Measurements from ENCODE around the gene ARHGAP5.

Gene ARHGAP5

DNA sequence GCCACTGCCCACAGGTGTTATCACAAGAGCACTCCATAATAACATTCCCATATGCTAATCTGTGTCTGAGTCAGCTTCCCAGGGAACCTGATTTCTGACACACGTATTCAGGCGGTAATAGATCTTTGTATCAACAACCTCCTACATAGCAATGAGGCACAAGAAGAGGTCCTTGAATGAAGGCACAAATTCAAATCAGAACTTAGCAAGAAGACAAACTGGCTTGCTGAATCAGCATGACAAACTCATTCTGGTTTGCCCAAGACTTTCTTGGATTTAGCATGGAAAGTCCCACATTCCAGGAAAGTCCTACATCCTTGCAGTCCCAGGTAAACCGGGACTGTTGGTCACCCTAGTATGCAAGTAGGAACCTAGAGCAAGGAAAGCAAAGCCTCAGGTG lies 90.8 kb downstream of the ARHGAP5 start:
- H3K27ac Mint-ChIP-seq = no peak overlapping the region
- H3K9me3 Mint-ChIP-seq = peaks cover 5% of the 10 kb centered on the region
- no peak overlapping the region for H3K4me3 Mint-ChIP-seq
- no peaks in the 10 kb centered on the region for H3K4me1 Mint-ChIP-seq
- no peaks in the 10 kb centered on the region for H3K36me3 Mint-ChIP-seq
- no peaks in the 10 kb centered on the region for H3K27me3 Mint-ChIP-seq

DNA sequence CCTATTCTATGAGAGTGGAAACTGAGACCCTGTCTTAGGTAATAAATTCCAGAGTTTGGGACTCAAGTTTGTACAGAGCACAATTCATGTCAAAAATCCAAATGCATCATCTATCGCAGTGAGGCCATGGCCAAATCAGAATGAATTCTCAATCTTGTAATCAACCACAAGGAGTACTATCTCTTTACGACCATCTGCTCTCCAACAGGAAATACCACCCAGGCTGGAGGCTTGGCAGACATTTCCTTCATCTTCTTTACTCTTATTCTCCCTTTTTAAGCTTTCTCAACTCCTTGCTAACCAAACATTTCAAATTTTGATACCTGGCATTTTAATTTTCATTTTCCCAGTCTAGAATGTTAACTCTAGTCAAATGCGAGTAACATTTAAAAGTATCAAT lies 92.1 kb downstream of the ARHGAP5 start:
- no peak overlapping the region for H3K4me3 Mint-ChIP-seq
- no peak overlapping the region for H3K27ac Mint-ChIP-seq
- no peaks in the 10 kb centered on the region for H3K27me3 Mint-ChIP-seq
- no peaks in the 10 kb centered on the region for H3K36me3 Mint-ChIP-seq
- H3K9me3 Mint-ChIP-seq = no peaks in the 10 kb centered on the region
- H3K4me1 Mint-ChIP-seq = no peaks in the 10 kb centered on the region

DNA sequence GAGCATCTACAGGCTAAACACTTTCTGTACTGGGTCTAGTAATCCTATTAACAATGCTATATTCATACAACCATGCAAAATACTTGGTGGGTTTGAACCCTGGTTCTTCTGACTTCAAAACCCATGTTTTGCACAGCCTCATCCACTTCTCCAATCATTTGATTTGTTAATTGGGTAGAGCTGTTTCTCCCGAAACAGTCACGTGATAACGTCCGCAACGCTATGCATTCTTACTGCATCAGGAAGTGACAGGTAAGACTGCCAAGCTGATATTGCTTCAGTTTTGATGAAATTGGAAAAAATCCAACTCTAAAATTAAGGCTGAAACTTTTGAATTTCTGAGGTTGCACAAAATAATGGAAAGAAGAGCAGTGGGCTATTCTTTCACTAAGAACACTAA lies 94.4 kb downstream of the ARHGAP5 start:
- Mint-ChIP-seq H3K27me3 (no peaks in the 10 kb centered on the region), H3K27ac (no peak overlapping the region), H3K9me3 (no peaks in the 10 kb centered on the region), H3K4me1 (no peaks in the 10 kb centered on the region), H3K36me3 (no peaks in the 10 kb centered on the region), H3K4me3 (no peak overlapping the region)

DNA sequence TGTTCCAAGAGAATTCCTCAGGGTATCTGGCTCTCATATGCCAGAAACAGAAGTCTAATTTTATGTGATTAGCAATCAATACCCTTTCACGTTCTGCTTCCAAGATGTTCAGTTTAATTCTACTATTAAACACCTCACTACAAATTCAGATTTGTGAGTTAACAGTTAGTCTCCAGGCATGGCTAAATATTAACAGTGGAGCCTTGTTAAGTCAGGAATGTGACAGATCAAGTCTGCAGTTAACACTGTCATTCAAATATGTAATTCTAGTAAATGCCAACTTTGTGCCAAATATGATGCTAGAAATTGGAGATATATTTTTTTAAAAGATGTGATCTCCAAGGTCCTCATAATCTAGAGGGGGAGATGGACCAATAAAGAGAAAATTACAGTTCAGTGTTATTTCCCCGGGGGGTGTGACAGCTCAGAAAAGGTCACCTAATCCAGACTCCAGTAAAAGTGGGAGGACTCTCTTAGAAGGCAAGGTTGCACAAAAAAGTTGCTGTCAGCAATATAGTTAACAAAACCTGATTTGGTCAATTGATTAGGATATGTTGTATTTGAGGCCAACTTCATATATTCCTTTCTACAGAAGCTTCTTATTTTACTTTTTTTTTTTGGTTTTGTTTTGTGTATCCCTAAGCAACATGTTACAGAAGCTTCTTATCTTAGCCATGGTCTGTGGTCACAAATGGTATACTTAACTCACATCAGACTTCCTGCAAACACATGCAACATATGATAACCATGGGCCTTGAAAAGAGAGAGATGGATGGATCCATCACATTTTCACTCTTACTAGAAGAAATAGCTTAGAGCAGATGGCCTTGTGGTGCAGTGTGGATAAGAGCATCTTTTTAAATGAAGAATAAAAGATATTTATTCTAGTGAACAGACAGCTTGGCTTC lies 106.3 kb downstream of the ARHGAP5 start:
- H3K27me3 Mint-ChIP-seq = peaks cover 3% of the 10 kb centered on the region
- H3K4me1 Mint-ChIP-seq = peaks cover 6% of the 10 kb centered on the region
- H3K27ac Mint-ChIP-seq = no peak overlapping the region

DNA sequence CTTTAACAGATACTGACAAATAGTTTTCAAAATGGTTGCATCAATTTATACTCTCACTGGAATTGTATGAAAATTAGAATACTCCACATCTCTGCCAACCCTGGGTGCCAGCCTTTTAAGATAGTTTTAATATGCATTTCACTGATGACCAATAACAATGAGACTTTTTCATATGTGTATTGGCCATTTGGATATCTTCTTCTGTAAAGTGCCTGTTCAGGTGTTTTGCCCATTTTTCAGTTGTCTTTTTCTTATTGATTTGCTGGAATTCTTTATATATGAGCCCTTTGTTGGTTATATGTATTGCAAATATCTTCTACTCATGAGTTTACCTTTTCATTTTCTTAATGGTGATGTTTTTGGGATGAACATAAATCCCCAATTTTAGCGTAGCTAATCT lies 108.0 kb downstream of the ARHGAP5 start:
- Mint-ChIP-seq H3K4me1 (peaks cover 6% of the 10 kb centered on the region), H3K36me3 (peaks cover 4% of the 10 kb centered on the region), H3K4me3 (no peak overlapping the region), H3K27ac (no peak overlapping the region), H3K27me3 (peaks cover 3% of the 10 kb centered on the region), H3K9me3 (peaks cover 13% of the 10 kb centered on the region)

More for the DNA sequence above, 106.3 kb downstream of the ARHGAP5 start:
- H3K9me3 Mint-ChIP-seq = peaks cover 14% of the 10 kb centered on the region
- H3K36me3 Mint-ChIP-seq = peaks cover 4% of the 10 kb centered on the region
- no peak overlapping the region for H3K4me3 Mint-ChIP-seq

DNA sequence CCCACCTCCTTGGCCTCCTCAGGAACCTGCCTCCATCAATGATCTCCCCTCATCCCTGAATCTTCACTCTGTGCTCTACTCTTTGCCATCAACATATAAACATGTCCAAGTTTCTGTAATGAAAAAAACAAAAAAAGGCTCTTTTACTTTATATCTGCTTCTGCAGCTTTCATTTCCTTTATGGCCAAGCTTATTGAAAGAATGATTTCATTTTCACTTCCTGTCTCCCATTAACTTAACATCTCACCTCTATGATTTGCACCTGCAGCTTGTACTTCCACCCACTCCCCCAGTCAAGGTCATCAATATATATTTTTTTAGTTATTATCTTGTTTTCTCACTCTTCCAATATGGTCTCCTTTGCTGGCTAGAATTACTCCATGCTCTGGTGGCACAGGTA lies 109.1 kb downstream of the ARHGAP5 start:
- Mint-ChIP-seq H3K4me1 (peaks cover 6% of the 10 kb centered on the region), H3K36me3 (peaks cover 4% of the 10 kb centered on the region)

DNA sequence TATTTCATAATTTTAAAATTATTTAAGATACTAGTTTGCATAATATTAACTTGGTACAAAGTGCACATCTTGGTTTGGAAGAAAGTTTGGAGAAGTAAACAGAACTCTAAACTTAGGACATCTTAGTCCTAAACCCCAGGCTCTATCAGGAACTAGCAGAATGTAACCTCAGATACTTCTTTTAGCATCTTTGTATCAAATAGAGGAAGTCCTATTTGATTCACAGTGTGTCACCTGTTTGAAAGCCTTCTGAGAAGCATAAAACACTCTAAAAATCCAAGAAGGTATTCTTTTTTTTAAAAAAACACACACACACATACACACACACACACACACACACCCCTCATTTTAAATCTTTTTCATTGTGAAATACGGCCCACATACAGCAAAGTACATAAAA lies 112.7 kb downstream of the ARHGAP5 start:
- peaks cover 2% of the 10 kb centered on the region for H3K27me3 Mint-ChIP-seq
- no peaks in the 10 kb centered on the region for H3K9me3 Mint-ChIP-seq

More for the DNA sequence above, 109.1 kb downstream of the ARHGAP5 start:
- H3K9me3 Mint-ChIP-seq = peaks cover 6% of the 10 kb centered on the region
- no peak overlapping the region for H3K27ac Mint-ChIP-seq
- H3K27me3 Mint-ChIP-seq = peaks cover 3% of the 10 kb centered on the region
- no peak overlapping the region for H3K4me3 Mint-ChIP-seq

DNA sequence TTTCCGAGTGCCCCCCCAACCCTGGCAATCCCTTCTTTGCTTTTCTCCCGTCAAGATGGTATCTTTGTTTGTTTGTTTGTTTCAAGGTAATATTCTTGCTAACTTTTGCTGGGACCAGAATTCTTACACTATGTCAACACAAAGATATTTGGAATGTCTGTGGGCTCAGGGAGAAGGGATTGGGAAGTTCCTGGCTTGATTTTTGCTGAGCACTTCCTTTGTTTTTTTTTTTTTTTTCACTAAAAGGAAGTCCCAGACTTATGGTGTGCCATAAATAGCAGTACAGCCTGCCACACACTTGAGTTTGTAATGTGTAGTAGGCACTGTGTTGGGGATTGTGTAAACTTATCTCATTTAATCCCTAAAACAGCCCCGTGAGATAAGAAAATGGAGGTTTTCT lies 113.6 kb downstream of the ARHGAP5 start:
- Mint-ChIP-seq H3K4me3 (no peak overlapping the region), H3K36me3 (peaks cover 2% of the 10 kb centered on the region), H3K4me1 (peaks cover 6% of the 10 kb centered on the region), H3K27ac (no peak overlapping the region), H3K27me3 (peaks cover 2% of the 10 kb centered on the region), H3K9me3 (no peaks in the 10 kb centered on the region)

More for the DNA sequence above, 112.7 kb downstream of the ARHGAP5 start:
- Mint-ChIP-seq H3K4me3 (no peak overlapping the region), H3K27ac (no peak overlapping the region), H3K4me1 (peaks cover 6% of the 10 kb centered on the region), H3K36me3 (peaks cover 2% of the 10 kb centered on the region)

DNA sequence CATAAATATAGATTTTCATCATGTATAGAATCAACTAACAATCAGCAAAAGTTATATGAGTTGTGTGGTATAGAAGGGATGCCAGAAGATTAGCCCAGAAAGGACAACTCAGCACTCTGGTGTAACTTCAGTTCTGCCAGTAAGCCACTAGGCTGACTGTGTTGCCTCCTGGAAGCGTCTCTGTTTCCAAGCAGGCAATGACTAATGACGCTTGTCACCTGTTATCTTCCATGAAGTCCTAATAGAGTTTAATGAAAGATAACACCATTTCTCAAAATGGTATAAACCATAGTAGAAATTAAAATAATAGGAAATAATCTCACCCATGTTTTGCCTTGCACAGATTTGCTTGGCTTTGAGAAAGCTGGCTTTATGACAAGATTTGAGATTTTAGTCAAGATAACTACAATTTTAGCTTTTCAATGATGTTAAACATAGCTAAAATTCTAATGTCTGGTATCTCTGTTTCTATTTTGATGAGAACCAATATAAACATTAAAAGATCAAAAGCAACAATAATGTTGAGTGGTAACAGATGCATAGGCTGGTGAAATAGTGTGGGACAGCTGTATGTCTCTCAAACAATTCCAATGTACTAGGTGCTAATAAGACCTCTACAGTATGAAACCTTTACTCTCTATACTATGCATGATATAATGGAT lies 115.7 kb downstream of the ARHGAP5 start:
- Mint-ChIP-seq H3K27me3 (peaks cover 2% of the 10 kb centered on the region), H3K36me3 (no peaks in the 10 kb centered on the region)

DNA sequence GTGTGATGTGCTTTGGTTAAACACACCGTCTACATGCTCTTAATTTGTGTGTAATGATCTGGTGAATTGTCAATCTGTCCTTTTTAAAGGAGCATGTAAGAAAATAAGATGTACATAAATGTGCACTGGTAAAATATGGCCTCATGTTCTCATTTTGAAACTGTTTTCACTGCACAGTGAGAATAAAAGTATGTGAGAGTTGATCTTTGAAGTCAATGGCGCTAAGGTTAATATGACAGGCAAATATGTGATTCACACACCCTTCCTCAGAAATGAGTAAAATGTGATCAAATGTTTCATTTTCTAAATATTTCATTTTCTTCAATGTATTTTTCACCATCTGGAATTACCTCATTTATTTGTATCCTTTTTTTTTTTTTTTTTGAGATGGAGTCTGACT lies 116.4 kb downstream of the ARHGAP5 start:
- Mint-ChIP-seq H3K4me1 (no peaks in the 10 kb centered on the region), H3K36me3 (no peaks in the 10 kb centered on the region), H3K27ac (no peak overlapping the region), H3K27me3 (peaks cover 2% of the 10 kb centered on the region), H3K9me3 (no peaks in the 10 kb centered on the region), H3K4me3 (no peak overlapping the region)

More for the DNA sequence above, 115.7 kb downstream of the ARHGAP5 start:
- H3K4me3 Mint-ChIP-seq = no peak overlapping the region
- no peaks in the 10 kb centered on the region for H3K4me1 Mint-ChIP-seq
- no peaks in the 10 kb centered on the region for H3K9me3 Mint-ChIP-seq
- H3K27ac Mint-ChIP-seq = no peak overlapping the region

DNA sequence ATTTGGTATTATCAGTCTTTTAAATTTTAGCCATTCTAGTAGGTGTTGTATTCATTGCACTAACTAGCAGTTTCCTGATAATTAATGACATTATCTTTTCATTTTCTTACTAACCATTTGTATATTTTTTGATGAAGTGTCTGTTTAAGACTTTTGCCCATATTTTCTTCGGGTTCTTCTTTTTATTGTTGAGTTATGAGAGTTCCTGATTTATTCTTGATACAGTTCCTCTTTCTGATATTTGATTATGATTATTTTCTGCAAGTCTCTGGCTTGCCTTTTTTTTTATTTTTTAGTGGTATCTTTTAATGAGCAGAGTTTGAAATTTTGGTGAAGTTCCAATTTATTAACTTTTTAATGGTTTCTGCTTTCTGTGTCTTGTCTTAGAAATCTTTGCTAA lies 118.5 kb downstream of the ARHGAP5 start:
- Mint-ChIP-seq H3K9me3 (no peaks in the 10 kb centered on the region), H3K4me1 (peaks cover 7% of the 10 kb centered on the region), H3K4me3 (no peak overlapping the region), H3K36me3 (no peaks in the 10 kb centered on the region), H3K27ac (no peak overlapping the region), H3K27me3 (peaks cover 2% of the 10 kb centered on the region)

DNA sequence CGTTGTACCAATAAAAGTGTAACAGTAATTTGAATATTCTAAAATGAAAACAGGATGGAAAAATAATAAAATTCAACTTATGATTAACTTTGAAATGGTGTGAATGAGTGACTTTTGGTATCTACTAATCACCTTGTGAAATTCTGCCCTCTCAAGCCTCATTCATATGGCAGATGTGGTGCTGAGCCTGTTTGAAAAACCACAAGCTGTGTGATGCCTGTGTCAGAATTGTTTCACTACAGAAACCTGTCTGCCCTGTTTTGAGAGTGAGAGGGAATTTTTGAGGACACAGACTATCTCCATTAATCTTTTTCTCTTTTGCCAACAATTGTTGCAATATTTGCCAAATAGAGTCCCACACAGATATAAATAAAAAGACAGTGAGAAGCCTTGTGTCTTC lies 120.8 kb downstream of the ARHGAP5 start:
- H3K4me1 Mint-ChIP-seq = peaks cover 26% of the 10 kb centered on the region
- H3K9me3 Mint-ChIP-seq = no peaks in the 10 kb centered on the region
- H3K4me3 Mint-ChIP-seq = no peak overlapping the region

DNA sequence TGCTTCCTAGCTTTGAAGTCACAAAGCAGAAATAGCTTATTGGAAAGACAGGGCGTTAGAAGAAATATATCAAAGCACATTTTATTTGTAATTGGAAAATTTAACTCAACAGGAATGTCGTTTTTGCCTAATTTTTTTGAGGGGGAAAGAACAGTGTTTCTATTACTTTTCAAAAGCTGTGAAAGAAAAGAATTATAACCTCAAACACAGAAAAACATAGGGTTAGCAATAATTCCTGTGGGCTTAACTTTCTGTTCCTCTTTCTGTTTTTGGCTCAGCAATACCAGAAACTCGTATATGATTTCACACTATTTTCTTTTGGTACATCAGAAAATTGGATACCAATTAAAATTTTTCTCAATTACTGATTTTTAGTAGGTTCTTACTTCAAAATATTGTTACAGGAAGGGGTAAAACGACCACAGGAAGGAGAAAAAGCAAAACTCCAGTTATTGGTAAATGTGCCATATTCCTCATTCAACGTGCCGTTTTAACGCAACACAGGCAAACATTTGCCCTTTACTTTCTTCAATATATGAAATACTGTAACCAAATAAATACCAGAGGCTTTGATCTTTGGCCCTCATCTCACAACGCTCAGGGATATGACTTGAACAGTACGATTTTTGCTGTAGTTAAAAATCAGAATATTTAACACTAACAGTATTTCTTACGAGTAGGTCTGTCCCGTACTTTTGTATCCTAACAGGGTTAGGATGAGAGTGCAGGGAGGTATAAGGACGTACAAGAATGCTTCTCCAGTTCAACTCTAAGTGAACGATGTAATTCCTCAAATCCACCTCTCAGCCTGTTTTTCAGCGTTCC lies 123.5 kb downstream of the ARHGAP5 start:
- H3K27ac Mint-ChIP-seq = peak overlapping the region; percentile 100
- H3K27me3 Mint-ChIP-seq = no peaks in the 10 kb centered on the region
- H3K36me3 Mint-ChIP-seq = no peaks in the 10 kb centered on the region
- H3K4me1 Mint-ChIP-seq = peaks cover 36% of the 10 kb centered on the region
- peak overlapping the region; percentile 93 for H3K4me3 Mint-ChIP-seq
- no peaks in the 10 kb centered on the region for H3K9me3 Mint-ChIP-seq

More for the DNA sequence above, 120.8 kb downstream of the ARHGAP5 start:
- no peaks in the 10 kb centered on the region for H3K36me3 Mint-ChIP-seq
- H3K27ac Mint-ChIP-seq = no peak overlapping the region
- H3K27me3 Mint-ChIP-seq = no peaks in the 10 kb centered on the region

DNA sequence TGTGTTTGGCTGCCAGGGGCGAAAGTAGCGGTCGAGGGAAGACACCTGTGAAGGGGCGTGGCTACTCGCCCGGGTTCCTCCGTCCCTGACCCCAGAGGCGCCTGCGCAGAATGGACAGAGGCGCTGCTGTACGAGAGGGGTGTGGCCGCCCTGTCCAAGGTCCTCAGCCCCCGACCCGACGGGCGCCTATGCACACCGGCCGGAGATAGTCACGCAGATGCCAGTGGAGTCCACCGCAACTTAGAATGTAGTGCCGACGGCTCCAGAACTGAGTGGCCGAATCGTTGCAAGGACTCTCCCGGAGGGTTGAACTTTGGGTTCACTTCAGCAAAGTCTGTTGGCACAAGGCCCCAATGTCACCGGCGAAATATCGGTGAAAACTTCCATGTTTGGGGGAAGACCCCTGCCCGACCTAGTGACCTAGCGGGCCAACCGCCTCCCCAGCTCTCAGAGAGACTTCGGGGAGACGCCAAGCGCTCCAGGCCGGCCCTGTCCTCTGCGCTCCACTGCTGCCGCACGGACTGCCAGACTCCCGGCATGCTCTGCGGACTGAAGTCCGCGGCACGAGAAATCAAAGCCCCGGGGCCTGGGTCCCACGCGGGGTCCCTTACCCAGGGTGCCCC lies 124.2 kb downstream of the ARHGAP5 start:
- H3K4me1 Mint-ChIP-seq = peaks cover 37% of the 10 kb centered on the region
- no peaks in the 10 kb centered on the region for H3K27me3 Mint-ChIP-seq
- H3K9me3 Mint-ChIP-seq = no peaks in the 10 kb centered on the region
- H3K4me3 Mint-ChIP-seq = peak overlapping the region; percentile 93
- no peaks in the 10 kb centered on the region for H3K36me3 Mint-ChIP-seq
- H3K27ac Mint-ChIP-seq = peak overlapping the region; percentile 100

DNA sequence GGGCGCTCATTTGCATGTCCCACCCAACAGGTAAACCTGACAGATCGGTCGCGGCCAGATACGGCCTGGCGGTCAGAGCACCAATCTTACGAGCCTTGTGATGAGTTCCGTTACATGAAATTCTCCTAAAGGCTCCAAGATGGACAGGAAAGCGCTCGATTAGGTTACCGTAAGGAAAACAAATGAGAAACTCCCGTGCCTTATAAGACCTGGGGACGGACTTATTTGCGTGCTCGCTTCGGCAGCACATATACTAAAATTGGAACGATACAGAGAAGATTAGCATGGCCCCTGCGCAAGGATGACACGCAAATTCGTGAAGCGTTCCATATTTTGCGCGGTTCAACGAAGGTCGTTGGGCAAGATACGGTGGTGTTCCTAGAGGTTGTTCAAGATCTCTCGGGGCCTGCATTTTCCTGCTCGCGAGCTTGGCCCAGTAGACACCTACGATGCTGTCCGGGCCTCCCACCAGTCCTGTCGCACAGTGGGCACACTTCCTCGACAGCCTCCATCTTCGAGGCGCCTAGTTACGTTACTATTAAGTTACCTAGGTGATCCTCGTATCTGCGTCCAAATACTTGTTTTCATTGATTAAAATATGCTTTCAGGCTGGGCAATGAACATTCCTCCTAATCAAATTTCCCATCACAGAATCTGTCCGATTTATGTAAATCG lies 124.8 kb downstream of the ARHGAP5 start, which contains the start of gene RNU6-7:
Gene RNU6-7, plus strand, starts transcription at position 230 of the 675 bp plus-strand sequence.
- peaks cover 41% of the 10 kb centered on the region for H3K4me1 Mint-ChIP-seq
- H3K9me3 Mint-ChIP-seq = no peaks in the 10 kb centered on the region
- H3K27me3 Mint-ChIP-seq = no peaks in the 10 kb centered on the region
- no peaks in the 10 kb centered on the region for H3K36me3 Mint-ChIP-seq
- H3K4me3 Mint-ChIP-seq = peak within 1 kb of the TSS; percentile 93
- H3K27ac Mint-ChIP-seq = peak within 1 kb of the TSS; percentile 100
